HEK293 (cell line): Measurements from ENCODE around the gene RPS24.
"Not testable (repeated sequence)": the region's sequence is repeated elsewhere in the genome, so short reads cannot be mapped to it uniquely, and the experiment has no call there.

Experiments
- CTCF ChIA-PET: fragments of 350-600 bp; formaldehyde crosslinking; extraction: SDS; loops from one replicate; lab custom pipeline; 2021; ENCODE audit warnings: antibody characterized with exemption; lab: Yijun Ruan, JAX
- POLR2A ChIA-PET: fragments of 300-600 bp; formaldehyde crosslinking; extraction: SDS; loops from one replicate; lab custom pipeline; 2020; ENCODE audit warnings: antibody characterized with exemption, inconsistent platforms; lab: Yijun Ruan, JAX
- H3K27ac ChIP-seq: fragments of 200-500 bp; sonication (Bioruptor generic); 2 replicates; pipeline ENCODE4 v1.5.1; 2014; ENCODE audit warnings: low read depth, low read length, control low read depth, inconsistent platforms; ENCODE audit errors: extremely low read depth
- H3K36me3 ChIP-seq, 2 experiments: fragments of 200-500 bp in 1 of 2; sonication (Bioruptor generic) in 1 of 2; 1 replicate in 1 of 2; 2 replicates in 1 of 2; pipeline ENCODE4 v1.5.1; 2014 to 2017; ENCODE audit warnings: inconsistent platforms in 2 of 2, low read length in 2 of 2; ENCODE audit not compliant: control insufficient read depth in 2 of 2, insufficient read depth in 1 of 2
- H3K4me1 ChIP-seq: fragments of 200-500 bp; sonication (Bioruptor generic); 2 replicates; pipeline ENCODE4 v1.5.1; 2014; ENCODE audit warnings: mild to moderate bottlenecking, low read length, inconsistent platforms; ENCODE audit not compliant: control insufficient read depth, insufficient read depth
- H3K4me3 ChIP-seq: 2 replicates; pipeline ENCODE4 v1.5.1; 2011; ENCODE audit warnings: low read depth, mild to moderate bottlenecking, control low read depth, low read length, moderate library complexity
- H3K9me3 ChIP-seq: fragments of 200-500 bp; sonication (Bioruptor generic); 2 replicates; pipeline ENCODE4 v1.5.1; 2014; ENCODE audit warnings: low read depth, low read length, inconsistent platforms; ENCODE audit not compliant: control insufficient read depth, insufficient read depth
- BCL11B ChIP-seq: fragments of 450-650 bp; formaldehyde crosslinking; IDR thresholded peaks from 2 replicates; pipeline ENCODE4 v1.5.1; 2016; ENCODE audit warnings: low read depth, missing biosample characterization, missing genetic modification characterization
- HOXD13 ChIP-seq: sonication (generic); formaldehyde crosslinking; IDR thresholded peaks from 2 replicates; pipeline ENCODE4 v1.8.0; 2022; ENCODE audit warnings: missing genetic modification reagents, borderline replicate concordance
- MYNN ChIP-seq: fragments of 450-650 bp; formaldehyde crosslinking; IDR thresholded peaks from 2 replicates; pipeline ENCODE4 v1.5.1; 2016; ENCODE audit warnings: missing biosample characterization, missing genetic modification characterization, borderline replicate concordance
- RBAK ChIP-seq: fragments of 450-650 bp; formaldehyde crosslinking; IDR thresholded peaks from 2 replicates; pipeline ENCODE4 v1.5.1; 2016; ENCODE audit warnings: missing biosample characterization, missing genetic modification characterization
- WT1 ChIP-seq: fragments of 450-650 bp; formaldehyde crosslinking; IDR thresholded peaks from 2 replicates; pipeline ENCODE4 v1.5.1; 2016; ENCODE audit warnings: missing biosample characterization, missing genetic modification characterization
- ZIC2 ChIP-seq: fragments of 450-650 bp; formaldehyde crosslinking; IDR thresholded peaks from 2 replicates; pipeline ENCODE4 v1.5.1; 2016; ENCODE audit warnings: missing biosample characterization, missing genetic modification characterization
- ZNF10 ChIP-seq: fragments of 450-650 bp; formaldehyde crosslinking; IDR thresholded peaks from 2 replicates; pipeline ENCODE4 v1.5.1; 2017; ENCODE audit warnings: missing biosample characterization, missing genetic modification characterization
- ZNF140 ChIP-seq: fragments of 450-650 bp; formaldehyde crosslinking; IDR thresholded peaks from 2 replicates; pipeline ENCODE4 v1.5.1; 2016; ENCODE audit warnings: missing biosample characterization, missing genetic modification characterization
- ZNF174 ChIP-seq: fragments of 450-650 bp; formaldehyde crosslinking; IDR thresholded peaks from 2 replicates; pipeline ENCODE4 v1.5.0; 2017; ENCODE audit warnings: missing biosample characterization, mild to moderate bottlenecking, missing genetic modification characterization
- ZNF248 ChIP-seq: fragments of 450-650 bp; formaldehyde crosslinking; IDR thresholded peaks from 2 replicates; pipeline ENCODE4 v1.5.1; 2017; ENCODE audit warnings: missing biosample characterization, missing genetic modification characterization
- ZNF433 ChIP-seq: fragments of 450-650 bp; formaldehyde crosslinking; IDR thresholded peaks from 2 replicates; pipeline ENCODE4 v1.5.1; 2016; ENCODE audit warnings: missing biosample characterization, missing genetic modification characterization, low read depth
- ZNF48 ChIP-seq: fragments of 450-650 bp; formaldehyde crosslinking; IDR thresholded peaks from 2 replicates; pipeline ENCODE4 v1.5.1; 2016; ENCODE audit warnings: missing biosample characterization, missing genetic modification characterization
- ZNF585B ChIP-seq: fragments of 450-650 bp; formaldehyde crosslinking; IDR thresholded peaks from 2 replicates; pipeline ENCODE4 v1.5.1; 2016; ENCODE audit warnings: missing biosample characterization, missing genetic modification characterization
- ZNF623 ChIP-seq: fragments of 450-650 bp; formaldehyde crosslinking; IDR thresholded peaks from 2 replicates; pipeline ENCODE4 v1.5.1; 2016; ENCODE audit warnings: missing biosample characterization, missing genetic modification characterization
- ZNF677 ChIP-seq: fragments of 450-650 bp; IDR thresholded peaks from 2 replicates; pipeline ENCODE4 v1.5.0; 2018; ENCODE audit warnings: missing biosample characterization, mild to moderate bottlenecking, missing genetic modification characterization, moderate library complexity
- ZNF776 ChIP-seq: fragments of 450-650 bp; formaldehyde crosslinking; IDR thresholded peaks from 2 replicates; pipeline ENCODE4 v1.5.0; 2017; ENCODE audit warnings: missing biosample characterization, missing genetic modification characterization, borderline replicate concordance
- ZNF837 ChIP-seq: fragments of 450-650 bp; formaldehyde crosslinking; IDR thresholded peaks from 2 replicates; pipeline ENCODE4 v1.5.1; 2016; ENCODE audit warnings: missing biosample characterization, missing genetic modification characterization
- ZSCAN30 ChIP-seq: fragments of 450-650 bp; IDR thresholded peaks from 2 replicates; pipeline ENCODE4 v1.5.1; 2018; ENCODE audit warnings: missing biosample characterization, mild to moderate bottlenecking, missing genetic modification characterization, moderate library complexity
- TF ChIP-seq, protein P1 (sequence below): fragments of 450-650 bp; formaldehyde crosslinking; IDR thresholded peaks from 2 replicates; pipeline ENCODE4 v1.5.1; 2016; ENCODE audit warnings: missing biosample characterization, missing genetic modification characterization
- TF ChIP-seq, protein P2 (sequence below): fragments of 450-650 bp; formaldehyde crosslinking; IDR thresholded peaks from 2 replicates; pipeline ENCODE4 v1.5.1; 2016; ENCODE audit warnings: missing biosample characterization, missing genetic modification characterization
- TF ChIP-seq, protein P3 (sequence below): fragments of 450-650 bp; formaldehyde crosslinking; conservative IDR thresholded peaks from 2 replicates; pipeline ENCODE4 v1.5.1; 2016; ENCODE audit warnings: low read depth, missing biosample characterization, missing genetic modification characterization

Gene RPS24

DNA sequence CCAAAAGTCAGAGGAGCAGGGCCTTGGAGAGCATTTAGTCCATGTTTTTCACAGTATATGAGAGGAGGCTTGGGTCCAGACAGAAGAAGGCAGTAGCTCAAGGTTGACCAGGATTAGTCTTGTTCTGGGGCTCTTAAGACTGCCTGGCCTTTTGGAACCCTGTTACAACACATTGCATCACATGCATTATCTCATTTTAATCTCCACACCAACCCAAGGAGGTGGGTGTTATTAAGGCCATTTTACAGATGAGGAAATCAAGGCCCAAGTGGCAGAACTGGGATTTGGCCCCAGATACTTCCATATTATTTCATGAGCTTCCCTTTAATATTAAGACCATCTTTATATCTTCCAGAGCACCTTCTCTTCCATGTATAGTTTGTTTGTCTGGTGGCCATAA is 38.8 kb downstream of the RPS24 start:
- Histone ChIP-seq H3K9me3 (no peaks in the 10 kb centered on the region), H3K4me1 (no peaks in the 10 kb centered on the region), H3K27ac (no peak overlapping the region), H3K4me3 (no peak overlapping the region), H3K36me3 (no peaks in the 10 kb centered on the region)
- TF ChIP-seq ZNF248 (tag by site-specific recombination): no peak
- TF ChIP-seq MYNN: no peak
- no peak for TF ChIP-seq ZNF585B (tag by site-specific recombination)
- TF ChIP-seq ZNF776 (tag by site-specific recombination): no peak
- TF ChIP-seq ZNF623 (tag by site-specific recombination): no peak
- TF ChIP-seq ZNF174: no peak
- TF ChIP-seq HOXD13 (CRISPR knock-in tag): no peak
- no peak for TF ChIP-seq ZNF140 (tag by site-specific recombination)
- no peak for TF ChIP-seq BCL11B (tag by site-specific recombination)
- no peak for TF ChIP-seq WT1
- TF ChIP-seq, protein P1, sequence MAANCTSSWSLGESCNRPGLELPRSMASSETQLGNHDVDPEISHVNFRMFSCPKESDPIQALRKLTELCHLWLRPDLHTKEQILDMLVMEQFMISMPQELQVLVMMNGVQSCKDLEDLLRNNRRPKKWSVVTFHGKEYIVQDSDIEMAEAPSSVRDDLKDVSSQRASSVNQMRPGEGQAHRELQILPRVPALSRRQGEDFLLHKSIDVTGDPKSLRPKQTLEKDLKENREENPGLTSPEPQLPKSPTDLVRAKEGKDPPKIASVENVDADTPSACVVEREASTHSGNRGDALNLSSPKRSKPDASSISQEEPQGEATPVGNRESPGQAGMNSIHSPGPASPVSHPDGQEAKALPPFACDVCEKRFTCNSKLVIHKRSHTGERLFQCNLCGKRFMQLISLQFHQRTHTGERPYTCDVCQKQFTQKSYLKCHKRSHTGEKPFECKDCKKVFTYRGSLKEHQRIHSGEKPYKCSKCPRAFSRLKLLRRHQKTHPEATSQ (tag by site-specific recombination): no peak
- TF ChIP-seq ZSCAN30: no peak
- TF ChIP-seq RBAK (tag by site-specific recombination): no peak
- CTCF ChIA-PET: interaction anchor here (0.7 to 2.3 kb wide), 2 partner anchors 25 to 26 kb away, joined by 3 to 10 read pairs; no protein-coding TSS in a partner anchor
- POLR2A ChIA-PET: no interaction called here

DNA sequence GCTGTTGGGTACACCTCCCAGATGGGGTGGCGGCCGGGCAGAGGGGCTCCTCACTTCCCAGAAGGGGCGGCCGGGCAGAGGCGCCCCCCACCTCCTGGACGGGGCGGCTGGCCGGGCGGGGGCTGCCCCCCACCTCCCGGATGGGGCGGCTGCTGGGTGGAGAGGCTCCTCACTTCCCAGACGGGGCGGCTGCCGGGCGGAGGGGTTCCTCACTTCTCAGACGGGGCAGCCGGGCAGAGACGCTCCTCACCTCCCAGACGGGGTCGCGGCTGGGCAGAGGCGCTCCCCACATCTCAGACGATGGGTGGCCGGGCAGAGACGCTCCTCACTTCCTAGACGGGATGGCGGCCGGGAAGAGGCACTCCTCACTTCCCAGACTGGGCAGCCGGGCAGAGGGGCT is 42.1 kb downstream of the RPS24 start:
- H3K4me1 ChIP-seq, H3K27ac ChIP-seq, POLR2A ChIA-PET, CTCF ChIA-PET, H3K36me3 ChIP-seq, H3K9me3 ChIP-seq, H3K4me3 ChIP-seq: not testable (repeated sequence)

DNA sequence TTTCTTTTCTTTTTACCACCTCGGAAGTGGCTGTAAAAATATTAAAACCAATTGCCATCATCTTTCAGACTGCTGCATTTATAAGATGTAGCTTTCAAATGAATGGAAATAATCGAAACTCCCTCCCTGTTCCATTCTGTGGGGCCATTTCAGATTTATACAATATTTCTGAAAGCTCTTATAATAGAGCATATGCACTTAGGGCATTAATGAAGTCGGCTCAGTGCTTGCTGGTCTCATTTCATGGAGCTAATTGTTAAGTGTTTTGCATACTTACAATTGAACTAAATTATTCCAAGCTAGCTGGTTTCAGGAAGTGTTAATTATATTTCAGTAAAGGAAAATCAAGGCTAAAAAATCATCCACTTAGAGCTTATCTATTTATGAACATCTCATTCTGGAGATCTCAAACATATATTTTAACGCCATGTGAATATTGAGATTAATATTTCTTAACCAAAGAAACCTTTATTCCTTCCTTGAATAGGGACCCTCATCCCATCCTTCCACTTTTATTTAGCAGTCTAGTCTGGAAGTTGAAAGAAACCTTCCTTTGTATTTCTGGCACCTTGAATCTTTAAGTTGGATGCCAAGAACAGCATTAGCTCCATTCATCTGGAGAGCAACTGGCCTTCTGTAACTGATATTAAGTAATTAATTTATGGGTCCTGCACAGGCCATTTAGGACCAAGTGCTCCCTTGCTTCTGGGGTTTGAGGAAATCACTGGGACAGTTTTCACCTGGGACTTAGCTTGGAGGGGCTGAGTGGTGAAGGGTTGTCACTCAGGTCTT is 45.1 kb downstream of the RPS24 start:
- no peaks in the 10 kb centered on the region for H3K4me1 ChIP-seq
- TF ChIP-seq ZIC2 (no peak), ZNF677 (tag by site-specific recombination) (no peak), ZNF10 (tag by site-specific recombination) (no peak)
- H3K4me3 ChIP-seq: no peak overlapping the region
- no peaks in the 10 kb centered on the region for H3K36me3 ChIP-seq
- no peaks in the 10 kb centered on the region for H3K9me3 ChIP-seq
- ChIA-PET CTCF (interaction anchor here (0.6 to 1.6 kb wide), 2 partner anchors 10 to 31 kb away, joined by 3 to 5 read pairs; no protein-coding TSS in a partner anchor), POLR2A (no interaction called here)
- no peak overlapping the region for H3K27ac ChIP-seq

DNA sequence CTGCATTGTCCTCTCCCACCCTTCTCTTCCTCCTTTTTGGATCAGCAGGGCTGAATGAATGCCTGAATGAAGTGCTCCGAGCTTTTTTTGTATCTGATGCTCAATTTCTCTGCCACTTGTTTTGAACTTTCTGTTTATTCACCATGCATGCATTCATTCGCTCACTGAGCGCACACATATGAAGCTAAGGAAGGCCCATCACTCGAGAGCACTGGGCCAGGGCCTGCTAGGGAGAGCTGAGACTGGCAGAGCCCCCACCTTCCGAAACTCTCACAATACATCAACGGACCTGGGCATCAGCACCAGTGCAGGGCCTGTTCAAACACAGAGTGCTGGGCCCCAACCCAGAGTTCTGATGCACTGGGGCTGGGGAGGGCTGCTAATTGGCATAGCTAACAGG is 45.7 kb downstream of the RPS24 start:
- Histone ChIP-seq H3K27ac (no peak overlapping the region), H3K9me3 (no peaks in the 10 kb centered on the region), H3K36me3 (no peaks in the 10 kb centered on the region), H3K4me1 (no peaks in the 10 kb centered on the region), H3K4me3 (no peak overlapping the region)
- POLR2A ChIA-PET: no interaction called here
- CTCF ChIA-PET: interaction anchor here (1.6 kb wide), 1 partner anchor 32 kb away, joined by 5 read pairs; no protein-coding TSS in a partner anchor
- TF ChIP-seq ZNF837 (tag by site-specific recombination) (no peak), ZNF48 (no peak), ZNF433 (tag by site-specific recombination) (no peak)
- TF ChIP-seq, protein P2, sequence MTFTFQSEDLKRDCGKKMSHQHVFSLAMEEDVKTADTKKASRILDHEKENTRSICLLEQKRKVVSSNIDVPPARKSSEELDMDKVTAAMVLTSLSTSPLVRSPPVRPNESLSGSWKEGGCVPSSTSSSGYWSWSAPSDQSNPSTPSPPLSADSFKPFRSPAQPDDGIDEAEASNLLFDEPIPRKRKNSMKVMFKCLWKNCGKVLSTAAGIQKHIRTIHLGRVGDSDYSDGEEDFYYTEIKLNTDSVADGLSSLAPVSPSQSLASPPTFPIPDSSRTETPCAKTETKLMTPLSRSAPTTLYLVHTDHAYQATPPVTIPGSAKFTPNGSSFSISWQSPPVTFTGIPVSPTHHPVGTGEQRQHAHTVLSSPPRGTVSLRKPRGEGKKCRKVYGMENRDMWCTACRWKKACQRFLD (tag by site-specific recombination): no peak
- TF ChIP-seq, protein P3, sequence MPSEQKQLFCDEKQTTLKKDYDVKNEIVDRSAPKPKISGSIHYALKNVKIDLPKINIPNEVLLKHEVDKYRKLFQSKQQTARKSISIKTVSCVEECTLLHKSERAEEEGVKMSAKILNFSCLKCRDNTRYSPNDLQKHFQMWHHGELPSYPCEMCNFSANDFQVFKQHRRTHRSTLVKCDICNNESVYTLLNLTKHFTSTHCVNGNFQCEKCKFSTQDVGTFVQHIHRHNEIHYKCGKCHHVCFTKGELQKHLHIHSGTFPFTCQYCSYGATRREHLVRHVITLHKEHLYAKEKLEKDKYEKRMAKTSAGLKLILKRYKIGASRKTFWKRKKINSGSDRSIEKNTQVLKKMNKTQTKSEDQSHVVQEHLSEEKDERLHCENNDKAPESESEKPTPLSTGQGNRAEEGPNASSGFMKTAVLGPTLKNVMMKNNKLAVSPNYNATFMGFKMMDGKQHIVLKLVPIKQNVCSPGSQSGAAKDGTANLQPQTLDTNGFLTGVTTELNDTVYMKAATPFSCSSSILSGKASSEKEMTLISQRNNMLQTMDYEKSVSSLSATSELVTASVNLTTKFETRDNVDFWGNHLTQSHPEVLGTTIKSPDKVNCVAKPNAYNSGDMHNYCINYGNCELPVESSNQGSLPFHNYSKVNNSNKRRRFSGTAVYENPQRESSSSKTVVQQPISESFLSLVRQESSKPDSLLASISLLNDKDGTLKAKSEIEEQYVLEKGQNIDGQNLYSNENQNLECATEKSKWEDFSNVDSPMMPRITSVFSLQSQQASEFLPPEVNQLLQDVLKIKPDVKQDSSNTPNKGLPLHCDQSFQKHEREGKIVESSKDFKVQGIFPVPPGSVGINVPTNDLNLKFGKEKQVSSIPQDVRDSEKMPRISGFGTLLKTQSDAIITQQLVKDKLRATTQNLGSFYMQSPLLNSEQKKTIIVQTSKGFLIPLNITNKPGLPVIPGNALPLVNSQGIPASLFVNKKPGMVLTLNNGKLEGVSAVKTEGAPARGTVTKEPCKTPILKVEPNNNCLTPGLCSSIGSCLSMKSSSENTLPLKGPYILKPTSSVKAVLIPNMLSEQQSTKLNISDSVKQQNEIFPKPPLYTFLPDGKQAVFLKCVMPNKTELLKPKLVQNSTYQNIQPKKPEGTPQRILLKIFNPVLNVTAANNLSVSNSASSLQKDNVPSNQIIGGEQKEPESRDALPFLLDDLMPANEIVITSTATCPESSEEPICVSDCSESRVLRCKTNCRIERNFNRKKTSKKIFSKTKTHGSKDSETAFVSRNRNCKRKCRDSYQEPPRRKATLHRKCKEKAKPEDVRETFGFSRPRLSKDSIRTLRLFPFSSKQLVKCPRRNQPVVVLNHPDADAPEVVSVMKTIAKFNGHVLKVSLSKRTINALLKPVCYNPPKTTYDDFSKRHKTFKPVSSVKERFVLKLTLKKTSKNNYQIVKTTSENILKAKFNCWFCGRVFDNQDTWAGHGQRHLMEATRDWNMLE (tag by site-specific recombination): no peak
